ENCODE data around the gene FYCO1.
"Not testable (repeated sequence)": the region's sequence is repeated elsewhere in the genome, so short reads cannot be mapped to it uniquely, and the experiment has no call there.

Gene FYCO1

GRCh38 chr3:45995236-45996192 lies at the start of gene FYCO1:
TSS of gene FYCO1 (minus strand) at chr3:45995824. CDS start at chr3:45984910, 10,914 bp downstream.
- H3K27ac ChIP-seq: peak within 1 kb of the TSS; percentile 13
- peak; percentile 37 for DNase-seq (ENCODE audit: low read depth, low spot score)

- DNase-seq (ENCODE audit: low read depth, low spot score): no peak
- H3K27ac ChIP-seq: no peak overlapping the region
Observed at GRCh38 chr3:46038916-46039315, 43.3 kb upstream of the FYCO1 start.

DNA sequence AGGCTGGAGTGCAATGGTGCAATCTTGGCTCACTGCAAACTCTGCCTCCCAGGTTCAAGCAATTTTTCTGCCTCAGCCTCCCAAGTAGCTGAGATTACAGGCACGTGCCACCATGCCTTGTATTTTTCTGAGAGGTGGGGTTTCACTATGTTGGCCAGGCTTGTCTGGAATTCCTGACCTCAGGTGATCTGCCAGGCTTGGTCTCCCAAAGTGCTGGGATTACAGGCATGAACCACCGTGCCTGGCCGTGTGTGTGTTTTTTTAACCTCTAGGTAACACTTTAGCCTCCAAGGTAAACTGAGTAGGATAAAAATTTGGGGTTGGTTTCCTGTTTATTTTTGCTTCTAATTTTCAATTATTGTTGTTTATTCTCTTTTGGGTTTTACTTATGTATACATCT lies 42.4 kb upstream of the FYCO1 start:
- DNase-seq (ENCODE audit: low read depth, low spot score); H3K27ac ChIP-seq: not testable (repeated sequence)

DNA sequence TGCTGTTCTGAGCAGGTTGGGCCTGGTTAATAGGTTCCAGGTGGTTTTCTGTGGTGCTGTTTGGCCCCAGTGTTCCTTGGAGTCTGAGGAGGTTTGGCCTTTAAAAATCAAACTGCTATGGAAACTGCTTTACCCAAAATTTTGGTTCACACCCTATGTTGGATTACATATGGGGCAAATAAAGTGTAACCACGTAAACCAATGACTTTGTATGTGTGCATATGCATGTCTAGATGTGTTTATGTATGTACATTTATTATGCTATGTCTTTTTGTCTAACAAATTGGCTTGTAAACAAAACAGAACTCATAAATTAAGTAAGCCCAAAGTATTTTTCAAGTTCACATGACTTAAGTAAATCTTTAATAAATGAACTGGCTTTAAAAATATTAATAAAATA lies 40.6 kb upstream of the FYCO1 start:
- DNase-seq (ENCODE audit: low read depth, low spot score): no peak
- no peak overlapping the region for H3K27ac ChIP-seq

- no peak overlapping the region for H3K27ac ChIP-seq
- no peak for DNase-seq (ENCODE audit: low read depth, low spot score)
Observed at GRCh38 chr3:46031747-46032146, 36.1 kb upstream of the FYCO1 start.

DNA sequence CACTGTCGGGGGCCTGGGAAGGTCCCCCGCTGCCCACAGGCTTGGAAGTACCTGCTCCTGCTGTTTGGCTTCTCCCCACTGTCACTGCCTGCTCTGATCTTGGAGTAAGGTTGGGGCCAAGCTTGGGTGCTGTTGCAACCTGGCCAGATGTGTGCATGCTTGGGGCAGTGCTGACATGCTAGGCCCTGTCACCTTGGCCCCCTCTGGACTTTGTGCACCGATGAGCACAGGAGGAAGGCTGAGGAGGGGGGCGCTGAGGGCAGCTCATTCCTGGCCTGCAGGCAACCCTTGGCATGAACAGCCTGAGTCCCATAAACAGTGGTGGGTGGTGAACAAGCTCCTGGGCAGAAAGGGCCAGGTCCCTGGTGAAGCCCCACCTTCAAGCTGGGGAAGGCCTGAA lies 35.6 kb upstream of the FYCO1 start:
- no peak for DNase-seq (ENCODE audit: low read depth, low spot score)

GRCh38 chr3:46030626-46031025 lies 35.0 kb upstream of the FYCO1 start:
- no peak for DNase-seq (ENCODE audit: low read depth, low spot score)
- H3K27ac ChIP-seq: no peak overlapping the region

More for the DNA sequence above, 35.6 kb upstream of the FYCO1 start:
- H3K27ac ChIP-seq: no peak overlapping the region

GRCh38 chr3:46029953-46030543 lies 34.4 kb upstream of the FYCO1 start:
- no peak overlapping the region for H3K27ac ChIP-seq
- DNase-seq (ENCODE audit: low read depth, low spot score): no peak

GRCh38 chr3:46027736-46028397 lies 32.2 kb upstream of the FYCO1 start:
- H3K27ac ChIP-seq: no peak overlapping the region
- no peak for DNase-seq (ENCODE audit: low read depth, low spot score)

DNA sequence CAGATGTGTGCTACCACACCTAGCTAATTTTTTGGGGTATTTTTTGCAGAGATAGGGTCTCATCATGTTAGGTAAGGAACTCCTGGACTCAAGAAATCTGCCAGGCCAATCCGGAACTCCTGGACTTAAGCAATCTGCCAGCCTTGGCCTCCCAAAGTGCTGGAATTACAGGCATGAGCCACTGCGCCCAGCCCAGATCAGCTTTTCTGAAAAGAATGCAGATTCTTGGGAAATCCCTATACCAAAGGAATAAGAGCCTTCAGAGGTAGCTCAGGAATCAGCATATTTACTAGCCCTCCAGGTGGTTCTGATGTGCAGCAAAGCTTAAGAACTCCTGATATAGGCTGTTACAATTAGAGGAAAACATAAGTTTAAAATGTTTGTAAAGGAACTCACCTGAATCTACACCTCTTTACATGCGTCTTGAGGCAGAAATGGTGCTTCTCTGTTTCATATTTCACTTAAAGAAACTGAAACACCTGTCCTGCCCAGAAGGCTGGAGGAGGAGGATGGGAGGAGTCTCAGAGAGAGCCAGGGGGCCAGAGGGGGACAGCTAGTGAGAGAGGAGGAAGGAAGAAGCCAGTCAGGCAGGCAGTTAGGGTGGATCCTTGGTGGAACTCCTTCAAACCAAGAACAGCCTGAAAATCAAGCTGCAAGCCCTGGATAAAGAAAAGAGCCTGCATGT lies 31.5 kb upstream of the FYCO1 start, which contains the start of gene XCR1:
Gene XCR1 (minus strand): TSS at position 463 of the 685 bp plus-strand sequence. CDS start 5,536 bp downstream, outside the sequence.
- H3K27ac ChIP-seq: no peak within 1 kb of the TSS
- DNase-seq (ENCODE audit: low read depth, low spot score): no peak

- H3K27ac ChIP-seq: no peak overlapping the region
- DNase-seq (ENCODE audit: low read depth, low spot score): no peak
Observed at GRCh38 chr3:46025139-46025538, 29.5 kb upstream of the FYCO1 start.

DNA sequence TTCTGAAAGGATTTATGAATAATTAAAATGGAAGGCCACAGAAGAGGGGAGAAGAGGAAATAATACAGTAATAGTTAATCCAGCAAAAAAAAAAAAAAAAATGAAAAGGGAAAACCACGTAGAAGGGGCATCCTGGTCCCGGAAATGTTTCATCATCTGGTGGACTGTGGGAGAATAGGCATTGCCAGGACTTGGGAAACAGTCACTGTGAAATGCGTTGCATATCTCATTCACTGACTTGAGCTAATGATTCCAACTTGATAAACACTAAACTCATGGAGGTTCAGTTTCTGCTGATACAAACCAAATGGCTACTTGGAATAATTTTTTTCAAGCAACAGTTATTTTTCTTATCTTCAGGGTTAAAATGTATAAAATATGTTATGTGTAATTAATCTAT lies 28.5 kb upstream of the FYCO1 start:
- no peak for DNase-seq (ENCODE audit: low read depth, low spot score)
- no peak overlapping the region for H3K27ac ChIP-seq

GRCh38 chr3:46022909-46023785 lies 27.5 kb upstream of the FYCO1 start:
- DNase-seq (ENCODE audit: low read depth, low spot score): no peak
- no peak overlapping the region for H3K27ac ChIP-seq

GRCh38 chr3:46021516-46021915 lies 25.9 kb upstream of the FYCO1 start:
- no peak overlapping the region for H3K27ac ChIP-seq
- DNase-seq (ENCODE audit: low read depth, low spot score): no peak

- no peak overlapping the region for H3K27ac ChIP-seq
- no peak for DNase-seq (ENCODE audit: low read depth, low spot score)
Observed at GRCh38 chr3:46020766-46021510, 25.3 kb upstream of the FYCO1 start.

DNA sequence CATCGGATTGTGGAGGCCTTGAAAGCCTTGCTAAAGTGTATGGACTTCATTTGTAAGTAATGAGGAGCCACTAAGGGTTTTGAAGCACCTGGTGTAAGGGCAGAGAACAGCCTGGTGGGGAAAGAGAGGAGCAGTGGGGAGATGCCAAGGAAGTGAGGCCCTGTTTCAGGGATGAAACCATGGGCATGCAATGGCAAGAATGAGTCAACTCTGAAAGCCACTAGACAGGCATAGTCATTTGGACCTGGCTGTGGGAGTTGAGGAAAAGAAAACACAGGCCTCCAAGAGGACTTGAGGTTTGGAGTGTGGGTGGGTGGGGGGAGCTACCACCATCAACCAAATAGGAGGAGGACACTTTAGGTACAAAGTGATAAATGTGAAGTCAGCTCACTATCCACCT lies 24.1 kb upstream of the FYCO1 start:
- DNase-seq (ENCODE audit: low read depth, low spot score): no peak
- H3K27ac ChIP-seq: no peak overlapping the region

DNA sequence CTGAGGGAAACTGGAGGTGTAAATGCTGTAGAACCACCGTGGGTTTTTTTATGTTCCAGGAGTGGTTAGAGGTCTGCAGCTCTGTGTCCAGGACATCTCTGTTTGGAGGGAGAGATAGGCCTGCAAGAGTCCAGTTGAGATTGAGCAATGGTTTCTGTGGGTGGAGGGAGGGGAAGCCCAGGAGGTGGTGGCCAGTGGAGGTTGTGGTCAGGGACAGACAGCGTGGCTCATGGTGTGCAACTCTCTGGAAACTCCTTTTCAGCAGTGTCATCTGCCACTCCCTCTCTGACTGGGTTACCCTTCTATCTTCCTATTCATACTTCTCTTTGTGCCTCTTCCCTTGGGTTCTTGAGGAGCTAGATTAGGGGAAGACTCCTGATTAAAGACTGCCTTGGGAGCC lies 22.1 kb upstream of the FYCO1 start:
- no peak for DNase-seq (ENCODE audit: low read depth, low spot score)
- H3K27ac ChIP-seq: no peak overlapping the region

DNA sequence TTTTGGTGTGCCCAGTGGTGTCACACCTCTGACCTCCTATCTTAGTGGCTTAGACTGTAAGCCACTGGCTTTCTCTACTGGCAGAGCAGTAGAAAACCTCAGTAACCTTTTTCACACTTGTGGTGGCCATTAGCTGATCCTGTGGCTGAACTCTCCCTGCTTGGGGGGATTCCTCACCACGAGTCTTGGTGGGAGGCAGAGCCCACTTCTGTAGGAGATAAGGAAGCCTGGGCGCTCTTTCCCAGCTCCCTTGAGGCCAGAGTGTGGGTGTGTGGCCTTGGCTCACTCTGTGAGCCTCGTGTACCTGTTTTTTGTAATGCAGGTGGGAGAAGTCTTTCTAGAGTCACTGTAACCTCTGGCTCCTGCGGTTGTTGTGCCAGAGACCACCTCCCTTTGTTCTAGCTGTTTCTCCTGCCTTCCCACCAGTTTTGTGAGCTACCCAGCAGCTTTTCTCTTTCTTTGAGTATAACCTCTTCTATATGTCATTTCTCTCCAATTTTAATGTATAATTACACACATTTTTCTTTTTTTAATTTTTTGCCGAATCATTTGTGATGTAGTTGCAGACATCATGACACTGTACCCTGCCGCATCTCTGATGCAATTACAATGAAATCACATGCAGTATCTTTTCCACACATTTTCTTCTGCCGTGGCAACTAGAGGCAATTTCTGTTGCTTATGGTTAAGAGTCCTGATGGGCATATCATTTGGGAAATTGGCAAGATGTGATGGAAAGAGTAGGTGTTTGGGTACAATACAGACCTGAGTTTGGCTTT lies 17.9 kb upstream of the FYCO1 start:
- no peak overlapping the region for H3K27ac ChIP-seq
- no peak for DNase-seq (ENCODE audit: low read depth, low spot score)

Measured in epithelial cell of prostate (primary cell).